ENCODE data around the gene CHI3L2.

DNA sequence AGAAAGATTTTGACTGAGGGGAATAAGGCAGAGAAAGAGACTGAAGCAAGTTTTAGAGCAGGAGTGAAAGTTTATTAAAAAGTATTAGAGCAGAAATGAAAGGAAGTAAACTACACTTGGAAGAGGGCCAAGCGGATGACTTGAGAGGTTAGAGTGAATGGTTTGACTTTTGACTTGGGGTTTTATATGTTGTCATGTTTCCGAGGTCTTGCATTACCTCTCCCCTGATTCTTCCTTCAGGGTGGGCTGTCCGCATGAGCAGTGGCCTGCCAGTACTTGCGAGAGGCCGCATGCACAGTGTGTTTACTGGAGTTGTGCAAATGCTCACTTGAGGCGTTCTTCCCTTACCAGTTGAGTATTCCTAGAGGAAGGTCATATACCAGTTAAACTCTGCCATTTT is 14.1 kb upstream of the CHI3L2 start:
- TF ChIP-seq, protein P1, sequence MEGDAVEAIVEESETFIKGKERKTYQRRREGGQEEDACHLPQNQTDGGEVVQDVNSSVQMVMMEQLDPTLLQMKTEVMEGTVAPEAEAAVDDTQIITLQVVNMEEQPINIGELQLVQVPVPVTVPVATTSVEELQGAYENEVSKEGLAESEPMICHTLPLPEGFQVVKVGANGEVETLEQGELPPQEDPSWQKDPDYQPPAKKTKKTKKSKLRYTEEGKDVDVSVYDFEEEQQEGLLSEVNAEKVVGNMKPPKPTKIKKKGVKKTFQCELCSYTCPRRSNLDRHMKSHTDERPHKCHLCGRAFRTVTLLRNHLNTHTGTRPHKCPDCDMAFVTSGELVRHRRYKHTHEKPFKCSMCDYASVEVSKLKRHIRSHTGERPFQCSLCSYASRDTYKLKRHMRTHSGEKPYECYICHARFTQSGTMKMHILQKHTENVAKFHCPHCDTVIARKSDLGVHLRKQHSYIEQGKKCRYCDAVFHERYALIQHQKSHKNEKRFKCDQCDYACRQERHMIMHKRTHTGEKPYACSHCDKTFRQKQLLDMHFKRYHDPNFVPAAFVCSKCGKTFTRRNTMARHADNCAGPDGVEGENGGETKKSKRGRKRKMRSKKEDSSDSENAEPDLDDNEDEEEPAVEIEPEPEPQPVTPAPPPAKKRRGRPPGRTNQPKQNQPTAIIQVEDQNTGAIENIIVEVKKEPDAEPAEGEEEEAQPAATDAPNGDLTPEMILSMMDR (IDR thresholded peaks at IDR 0.05; ENCODE audit: insufficient read depth, low read depth, low read length), result no peak
- no peak for TF ChIP-seq EZH2 (IDR thresholded peaks at IDR 0.05; ENCODE audit: insufficient read depth, low read length)

All from astrocyte (in vitro differentiated cells and primary cell).